CD14-positive monocyte (primary cell): ENCODE data around the gene COL13A1. TPM values are rescaled to one million over a fixed set of nuclear protein-coding genes. Genes with fewer than 3 reads are reported as not detected.

Experiments
- DNase-seq, 3 donors: peaks; one replicate each; pipeline ENCODE4 v3.0.0-alpha.2; 2011 to 2022
- H2AFZ ChIP-seq: 2 replicates; pipeline ENCODE4 v1.6.0; 2012; ENCODE audit warnings: mild to moderate bottlenecking, low read depth, low read length, inconsistent platforms; ENCODE audit not compliant: insufficient read depth, poor library complexity, severe bottlenecking
- H3K27ac ChIP-seq, 2 donors: 1 replicate in 1 of 2; 2 replicates in 1 of 2; pipeline ENCODE4 v1.5.1; 2012 to 2013; ENCODE audit warnings: low read length in 2 of 2, control low read depth in 1 of 2, inconsistent platforms in 1 of 2, low read depth in 1 of 2, mild to moderate bottlenecking in 1 of 2
- H3K27me3 ChIP-seq, 2 donors: one replicate each; pipeline versions ENCODE4 v1.6.0 to v1.6.1; 2011 to 2013; ENCODE audit warnings: low read length in 2 of 2; ENCODE audit not compliant: control insufficient read depth in 2 of 2, insufficient read depth in 2 of 2
- H3K36me3 ChIP-seq, 2 donors: replicated peaks in 1 of 2; 1 replicate in 1 of 2; 2 replicates in 1 of 2; pipeline versions ENCODE4 v1.5.1 to v1.6.1; 2012 to 2013; ENCODE audit warnings: low read length in 2 of 2, control low read depth in 1 of 2, inconsistent platforms in 1 of 2, mild to moderate bottlenecking in 1 of 2; ENCODE audit not compliant: insufficient read depth in 2 of 2, control insufficient read depth in 1 of 2
- H3K4me1 ChIP-seq, 2 donors: 1 replicate in 1 of 2; 2 replicates in 1 of 2; pipeline versions ENCODE4 v1.5.1 to v1.6.1; 2012 to 2013; ENCODE audit warnings: low read length in 2 of 2, control low read depth in 1 of 2, inconsistent platforms in 1 of 2, mild to moderate bottlenecking in 1 of 2, moderate library complexity in 1 of 2; ENCODE audit not compliant: insufficient read depth in 2 of 2, control insufficient read depth in 1 of 2
- H3K4me2 ChIP-seq: replicated peaks from 2 replicates; pipeline ENCODE3; 2012; ENCODE audit warnings: low read length, moderate library complexity, mild to moderate bottlenecking; ENCODE audit not compliant: poor library complexity, severe bottlenecking; ENCODE audit errors: extremely low read depth
- H3K4me3 ChIP-seq, 3 experiments: fragments of 200-600 bp in 1 of 3; sonication (generic) in 1 of 3; replicated peaks in 1 of 3; 1 replicate in 2 of 3; 2 replicates in 1 of 3; pipeline ENCODE4 v1.5.1; 2011 to 2013; ENCODE audit warnings: low read length in 3 of 3, mild to moderate bottlenecking in 3 of 3, control low read depth in 2 of 3, low read depth in 2 of 3, inconsistent platforms in 1 of 3, moderate library complexity in 1 of 3
- H3K79me2 ChIP-seq: 2 replicates; pipeline ENCODE4 v1.6.0; 2012; ENCODE audit warnings: mild to moderate bottlenecking, control low read depth, inconsistent platforms, low read length, moderate library complexity; ENCODE audit not compliant: insufficient read depth
- H3K9ac ChIP-seq: 2 replicates; pipeline ENCODE4 v1.6.0; 2017; ENCODE audit warnings: low read length, mild to moderate bottlenecking; ENCODE audit not compliant: insufficient read depth, poor library complexity, severe bottlenecking
- H3K9me3 ChIP-seq, 2 donors: replicated peaks in 1 of 2; 1 replicate in 1 of 2; 2 replicates in 1 of 2; pipeline versions ENCODE4 v1.5.1 to v1.6.1; 2012 to 2013; ENCODE audit warnings: low read length in 2 of 2, control low read depth in 1 of 2; ENCODE audit not compliant: control insufficient read depth in 1 of 2, insufficient read depth in 1 of 2
- H4K20me1 ChIP-seq: 2 replicates; pipeline ENCODE4 v1.6.0; 2012; ENCODE audit warnings: mild to moderate bottlenecking, low read length, control low read depth, moderate library complexity; ENCODE audit not compliant: insufficient read depth
- H3K27ac Mint-ChIP-seq, 7 donors: one replicate each; pipeline ENCODE4 v1.8.0; 2020; ENCODE audit warnings: mild to moderate bottlenecking in 7 of 7, mixed read lengths in 7 of 7, moderate library complexity in 6 of 7, inconsistent platforms in 2 of 7
- H3K27me3 Mint-ChIP-seq, 3 donors: one replicate each; pipeline ENCODE4 v1.8.0; 2021 to 2022; ENCODE audit warnings: low read depth in 3 of 3, mild to moderate bottlenecking in 3 of 3, mixed read lengths in 3 of 3, moderate library complexity in 3 of 3, inconsistent platforms in 1 of 3
- H3K36me3 Mint-ChIP-seq, 2 donors: one replicate each; pipeline ENCODE4 v1.8.0; 2020; ENCODE audit warnings: mixed read lengths in 2 of 2, inconsistent platforms in 1 of 2, mild to moderate bottlenecking in 1 of 2
- H3K4me1 Mint-ChIP-seq: one replicate; pipeline ENCODE4 v1.8.0; 2020; ENCODE audit warnings: mild to moderate bottlenecking, mixed read lengths
- H3K4me3 Mint-ChIP-seq, 2 donors: one replicate each; pipeline ENCODE4 v1.8.0; 2020; ENCODE audit warnings: mild to moderate bottlenecking in 2 of 2, mixed read lengths in 2 of 2, moderate library complexity in 1 of 2
- H3K9me3 Mint-ChIP-seq, 7 donors: one replicate each; pipeline ENCODE4 v1.8.0; 2020 to 2022; ENCODE audit warnings: mixed read lengths in 7 of 7, mild to moderate bottlenecking in 6 of 7, moderate library complexity in 6 of 7, inconsistent platforms in 2 of 7
- CTCF ChIP-seq: fragments of 200-600 bp; IDR thresholded peaks from one replicate; pipeline ENCODE4 v1.8.0; 2022; ENCODE audit warnings: antibody characterized with exemption, mild to moderate bottlenecking
- WGBS: methylation state at CpG from one replicate; pipeline ENCODE4 v1.1.5; 2013; ENCODE audit warnings: missing lambda C conversion rate; ENCODE audit not compliant: insufficient coverage; 5-methylcytosine and 5-hydroxymethylcytosine counted together
- intact Hi-C, 2 donors: fragments of 100-400 bp; cut with micrococcal nuclease; formaldehyde crosslinking; loops; one replicate each; pipeline versions ENCODE4 v1.15.0 to v1.15.1; 2023
- polyA plus RNA-seq, 3 donors: library from polyadenylated mRNA; depleted of rRNA in 1 of 3; unstranded in 2 of 3; stranded (reverse) in 1 of 3; fragments of 300-500 nt in 2 of 3; fragments of >200 nt in 1 of 3; fragmentation: Illumina TruSeq in 2 of 3; gene quantifications; 1 replicate in 2 of 3; 2 replicates in 1 of 3; pipeline ENCODE4 v1.2.3, GENCODE V29; 2012 to 2021

COL13A1 gene
- polyA plus RNA-seq, 3 donors: not detected

GRCh38 chr10:69897432-69897831 lies 95.7 kb downstream of the COL13A1 start:
- Mint-ChIP-seq H3K4me3 (no peak overlapping the region), H3K27me3 (peaks cover 1 to 3% (median 3%) of the 10 kb centered on the region in 3 donors), H3K27ac (no peak overlapping the region), H3K4me1 (no peaks in the 10 kb centered on the region), H3K36me3 (no peaks in the 10 kb centered on the region), H3K9me3 (no peaks in the 10 kb centered on the region)
- Histone ChIP-seq H3K9me3 (no peaks in the 10 kb centered on the region), H3K27me3 (no peaks in the 10 kb centered on the region), H4K20me1 (no peaks in the 10 kb centered on the region), H3K27ac (no peak overlapping the region), H2AFZ (no peak overlapping the region), H3K79me2 (no peaks in the 10 kb centered on the region), H3K4me3 (no peak overlapping the region), H3K9ac (no peak overlapping the region), H3K4me2 (no peak overlapping the region), H3K4me1 (no peaks in the 10 kb centered on the region), H3K36me3 (no peaks in the 10 kb centered on the region)
- 97% methylated on average over 5 of the region's 9 CpGs for WGBS
- no peak for DNase-seq
- no peak for TF ChIP-seq CTCF
- intact Hi-C loops: no loop called here

DNA sequence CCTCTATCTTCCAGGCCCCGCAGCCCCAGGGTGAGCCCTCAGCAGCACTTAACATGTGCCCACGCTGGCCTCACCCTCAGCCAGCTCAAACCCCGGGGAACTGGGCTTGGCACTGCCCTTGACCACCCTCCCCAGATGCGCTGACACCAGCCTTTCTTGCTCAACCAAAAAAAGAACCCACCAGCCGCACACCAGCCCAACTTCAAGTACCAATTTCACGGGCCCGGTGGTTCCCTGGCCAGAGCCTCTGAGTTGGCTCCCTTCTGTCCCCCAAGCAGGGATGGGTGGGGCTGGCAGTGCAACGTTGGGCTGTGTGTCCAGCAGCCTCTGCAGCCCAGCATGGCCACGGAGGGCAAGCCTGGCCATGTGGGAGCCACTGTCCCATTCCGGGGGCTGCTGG lies 96.3 kb downstream of the COL13A1 start:
- no peak for TF ChIP-seq CTCF
- Histone ChIP-seq H3K27me3 (no peaks in the 10 kb centered on the region), H3K9ac (no peak overlapping the region), H3K9me3 (no peaks in the 10 kb centered on the region), H3K4me3 (no peak overlapping the region), H3K4me1 (no peaks in the 10 kb centered on the region), H2AFZ (no peak overlapping the region), H4K20me1 (no peaks in the 10 kb centered on the region), H3K27ac (no peak overlapping the region), H3K79me2 (no peaks in the 10 kb centered on the region), H3K36me3 (no peaks in the 10 kb centered on the region), H3K4me2 (no peak overlapping the region)
- WGBS: 92% methylated on average over 9 of the region's 10 CpGs
- no peaks in the 10 kb centered on the region for H3K4me1 Mint-ChIP-seq
- no peak overlapping the region for H3K4me3 Mint-ChIP-seq
- DNase-seq: no peak
- no peaks in the 10 kb centered on the region for H3K9me3 Mint-ChIP-seq
- intact Hi-C loops: no loop called here
- peaks cover 1 to 3% (median 3%) of the 10 kb centered on the region in 3 donors for H3K27me3 Mint-ChIP-seq
- H3K27ac Mint-ChIP-seq: no peak overlapping the region
- no peaks in the 10 kb centered on the region for H3K36me3 Mint-ChIP-seq
